HG02885 (cell line): ENCODE data around the gene CEP72.
"Not testable (repeated sequence)": the region's sequence is repeated elsewhere in the genome, so short reads cannot be mapped to it uniquely, and the experiment has no call there.

ENCODE experiments used
- ATAC-seq: cut with Tn5 transposase; IDR thresholded peaks from one replicate; pipeline ENCODE4 v1.9.1; 2021; ENCODE audit warnings: mild to moderate bottlenecking; ENCODE audit not compliant: unreplicated experiment, poor library complexity

The CEP72 gene

GRCh38 chr5:612498-613424 lies 621 bp downstream of the CEP72 start:
- ATAC-seq, result peak; percentile 32

DNA sequence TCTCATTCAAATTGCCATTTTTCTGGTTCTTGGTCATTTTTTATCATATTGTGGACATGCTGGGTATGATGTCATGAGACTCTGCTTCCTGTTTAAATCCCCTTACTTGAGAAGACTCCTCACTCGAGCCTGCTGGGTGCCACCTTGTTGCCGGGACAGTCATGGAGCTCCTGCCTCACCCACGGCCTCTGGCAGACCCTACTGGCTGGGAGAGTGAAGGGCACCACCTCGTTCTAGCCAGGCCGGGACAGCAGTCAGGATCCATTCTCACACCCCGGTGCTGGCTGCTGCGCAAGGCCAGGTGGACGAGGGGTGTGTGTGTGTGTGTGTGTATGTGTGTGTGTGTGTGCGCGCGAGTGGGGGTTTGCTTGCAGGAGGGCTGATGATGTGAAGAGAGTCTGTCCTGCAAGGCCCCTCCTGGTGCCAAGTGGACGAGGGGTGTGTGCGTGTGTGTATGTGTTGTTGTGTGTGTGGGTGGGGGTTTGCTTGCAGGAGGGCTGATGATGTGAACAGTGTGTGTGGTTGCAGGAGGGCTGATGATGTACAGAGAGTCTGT lies 4.4 kb downstream of the CEP72 start:
- ATAC-seq, result no peak

GRCh38 chr5:617896-618295 lies 5.8 kb downstream of the CEP72 start:
- no peak for ATAC-seq

DNA sequence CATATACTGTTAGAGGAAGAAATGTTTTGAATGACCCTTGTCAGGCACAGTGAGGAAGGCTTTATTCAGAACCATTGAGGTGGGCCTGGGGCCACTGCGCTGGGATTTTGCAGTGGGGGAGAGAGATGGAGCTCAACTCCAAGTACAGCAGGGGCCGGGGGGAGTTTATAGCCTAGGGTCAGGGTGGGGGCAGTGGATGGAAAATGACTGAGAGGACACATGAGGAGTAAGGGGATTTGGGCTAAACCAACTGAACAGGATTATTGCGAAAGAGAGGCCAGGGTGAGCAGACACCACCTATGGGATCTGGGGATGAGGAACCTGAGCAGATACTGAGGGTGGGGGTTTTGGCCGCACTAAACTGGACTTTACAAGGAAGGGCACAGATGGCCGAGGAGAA lies 6.3 kb downstream of the CEP72 start:
- ATAC-seq, result no peak

DNA sequence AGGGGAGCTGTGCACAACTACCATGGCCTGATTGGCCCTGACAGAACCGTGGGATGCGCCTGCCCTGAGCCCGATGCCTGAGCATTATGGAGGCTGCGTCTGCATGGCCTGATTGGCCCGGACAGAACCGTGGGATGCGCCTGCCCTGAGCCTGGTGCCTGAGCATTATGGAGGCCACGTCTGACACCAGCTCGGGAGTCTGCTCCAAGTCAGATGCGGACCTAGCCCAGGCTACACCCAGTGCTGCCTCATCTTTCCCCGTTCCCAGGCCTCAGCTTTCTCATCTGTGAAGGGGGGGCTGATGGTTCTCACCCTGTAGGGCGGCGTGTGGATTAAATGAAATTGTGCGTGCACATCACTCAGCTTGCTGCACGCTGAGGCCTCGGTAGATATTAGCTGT lies 7.3 kb downstream of the CEP72 start:
- ATAC-seq, result no peak

DNA sequence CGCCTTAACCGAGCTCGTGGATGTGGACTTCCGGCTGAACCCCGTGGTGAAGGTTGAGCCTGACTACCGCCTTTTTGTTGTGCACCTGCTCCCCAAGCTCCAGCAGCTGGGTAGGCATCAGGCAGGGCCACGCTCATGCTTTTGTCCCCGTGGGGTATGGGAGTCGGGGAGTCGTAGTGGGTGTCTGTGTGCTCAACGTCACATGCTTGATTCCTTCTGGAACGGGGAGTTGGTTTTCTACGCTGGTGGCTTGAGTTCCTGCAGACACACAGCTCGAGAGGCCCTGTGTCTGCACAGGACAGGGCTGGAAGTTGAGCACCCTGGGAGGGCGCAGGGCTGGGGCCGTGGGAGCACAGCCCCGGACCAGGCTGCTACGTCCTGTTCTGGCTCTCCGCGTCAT lies 8.0 kb downstream of the CEP72 start:
- ATAC-seq, result no peak

- ATAC-seq, result no peak
Measured at GRCh38 chr5:620586-621180, 8.5 kb downstream of the CEP72 start.

- ATAC-seq, result no peak
Measured at GRCh38 chr5:621341-621761, 9.2 kb downstream of the CEP72 start.

GRCh38 chr5:622359-622758 lies 10.2 kb downstream of the CEP72 start:
- no peak for ATAC-seq

GRCh38 chr5:622946-623522 lies 10.9 kb downstream of the CEP72 start:
- no peak for ATAC-seq

GRCh38 chr5:623531-623930 lies 11.4 kb downstream of the CEP72 start:
- ATAC-seq, result no peak

DNA sequence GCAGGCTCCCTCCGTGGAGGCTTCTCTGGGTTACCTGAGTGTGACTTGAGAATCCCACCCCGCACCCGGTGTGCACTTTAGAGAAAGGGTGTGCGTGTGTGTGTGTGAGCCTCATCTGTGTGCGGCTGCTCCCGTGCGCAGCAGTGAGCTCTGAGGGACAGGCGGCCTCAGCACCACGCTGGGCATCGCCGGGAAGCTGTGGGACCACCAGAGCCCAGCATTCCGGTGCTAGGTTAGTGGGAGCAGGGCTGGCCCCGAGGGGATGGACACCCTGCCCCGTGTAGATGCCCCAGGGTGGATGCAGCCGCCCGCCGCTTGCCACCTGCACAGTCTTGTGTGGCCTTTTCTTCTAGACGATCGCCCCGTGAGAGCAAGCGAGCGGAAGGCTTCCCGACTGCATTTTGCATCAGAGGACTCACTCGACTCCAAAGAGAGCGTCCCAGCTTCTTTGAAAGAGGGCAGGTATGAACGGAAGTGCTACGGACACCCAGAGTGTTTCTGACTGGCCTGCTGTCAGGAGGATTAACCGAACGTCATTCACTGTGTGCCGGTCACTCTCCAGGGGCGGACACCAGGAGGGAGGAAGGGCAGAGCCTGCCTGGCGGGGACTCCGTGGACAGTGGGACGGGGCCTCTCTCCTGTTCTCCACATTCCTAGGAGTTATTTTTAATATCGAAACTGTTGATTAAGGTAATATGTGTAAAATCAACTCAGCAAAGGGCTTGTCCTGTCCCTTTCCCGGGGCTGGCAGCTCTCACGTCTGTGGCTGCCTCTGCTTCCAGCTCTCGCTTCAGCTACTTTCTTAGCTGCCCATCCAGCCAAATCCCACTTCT lies 12.2 kb downstream of the CEP72 start:
- no peak for ATAC-seq

- no peak for ATAC-seq
Measured at GRCh38 chr5:624951-625230, 12.8 kb downstream of the CEP72 start.

DNA sequence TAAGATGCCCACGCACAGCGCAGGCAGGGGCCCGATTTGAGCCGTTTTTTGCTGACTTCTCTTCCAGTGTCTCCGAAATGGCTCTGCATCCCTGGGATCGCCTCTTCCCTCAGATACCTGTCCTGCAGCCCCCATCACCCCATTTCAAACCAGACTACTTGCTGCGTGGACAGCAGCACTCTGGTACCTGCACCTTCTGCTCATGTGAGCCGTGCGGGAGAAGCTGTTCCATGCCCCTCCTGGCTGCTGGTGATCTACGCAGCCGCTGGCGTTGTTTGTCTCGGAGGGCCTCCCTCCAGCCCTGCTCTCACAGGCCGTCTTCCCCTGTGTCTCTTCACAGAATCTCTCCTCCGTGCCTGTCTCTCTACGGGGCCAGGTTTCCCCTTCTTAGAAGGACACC lies 13.4 kb downstream of the CEP72 start:
- no peak for ATAC-seq

GRCh38 chr5:626850-627249 lies 14.7 kb downstream of the CEP72 start:
- no peak for ATAC-seq

DNA sequence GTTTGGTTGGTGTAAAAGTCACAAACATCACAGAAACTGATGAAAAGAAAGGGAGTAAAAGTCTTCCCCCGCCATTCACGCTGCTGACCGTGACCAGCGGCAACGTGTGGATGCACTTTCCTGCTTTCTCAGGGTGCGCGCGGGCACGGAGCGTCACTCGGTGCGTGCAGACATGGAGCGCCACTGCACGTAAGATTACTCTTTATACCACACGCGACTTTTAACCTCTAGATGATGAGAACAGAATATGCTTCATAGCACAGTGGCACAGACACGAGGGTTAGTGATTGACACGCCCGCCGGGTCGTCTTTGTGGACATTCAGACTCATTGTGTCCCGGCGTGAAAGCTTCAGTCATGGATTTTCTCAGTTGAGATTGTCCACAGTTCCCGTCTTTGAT lies 15.7 kb downstream of the CEP72 start:
- ATAC-seq, result no peak

GRCh38 chr5:628351-629205 lies 16.4 kb downstream of the CEP72 start:
- not testable (repeated sequence) for ATAC-seq

GRCh38 chr5:633501-633955 lies 21.4 kb downstream of the CEP72 start:
- no peak for ATAC-seq

GRCh38 chr5:634191-634590 lies 22.1 kb downstream of the CEP72 start:
- no peak for ATAC-seq
